Measurements from ENCODE around the gene TMPRSS7.
A peak's percentile ranks its signal among the peaks of the same experiment; 100 is the strongest.
"Not testable (repeated sequence)": the region's sequence is repeated elsewhere in the genome, so short reads cannot be mapped to it uniquely, and the experiment has no call there.

Gene TMPRSS7

DNA sequence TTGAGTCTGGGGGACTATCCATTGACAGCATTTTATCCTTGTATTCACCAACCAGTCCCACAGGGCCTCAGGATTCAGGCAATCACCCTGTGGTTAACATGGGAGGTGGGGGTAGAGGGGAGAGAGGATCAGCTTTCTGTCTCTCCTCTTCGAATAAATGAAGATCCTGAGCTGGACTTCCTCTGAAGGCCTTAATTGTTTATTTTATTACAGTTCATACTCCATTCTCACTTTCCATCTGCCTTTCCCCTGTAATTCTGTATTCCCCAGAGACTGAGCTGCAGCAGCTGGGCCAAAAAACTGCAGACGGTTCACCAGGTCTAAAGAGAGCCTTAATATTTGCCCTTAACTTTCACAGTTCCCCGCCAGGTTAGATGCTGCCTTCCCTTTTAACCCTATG is 23.9 kb upstream of the TMPRSS7 start:
- in situ Hi-C loops (cut with HindIII; ENCODE audit: low pct_ligation_motif_present, low pct_unique_long_range_greater_than_20kb, low sequenced_read_pairs), result no loop called here
- no peak for DNase-seq

GRCh38 chr3:112011376-112011940 is 23.1 kb upstream of the TMPRSS7 start:
- peak; percentile 81 for DNase-seq
- in situ Hi-C loops (cut with HindIII; ENCODE audit: low pct_ligation_motif_present, low pct_unique_long_range_greater_than_20kb, low sequenced_read_pairs), result no loop called here

DNA sequence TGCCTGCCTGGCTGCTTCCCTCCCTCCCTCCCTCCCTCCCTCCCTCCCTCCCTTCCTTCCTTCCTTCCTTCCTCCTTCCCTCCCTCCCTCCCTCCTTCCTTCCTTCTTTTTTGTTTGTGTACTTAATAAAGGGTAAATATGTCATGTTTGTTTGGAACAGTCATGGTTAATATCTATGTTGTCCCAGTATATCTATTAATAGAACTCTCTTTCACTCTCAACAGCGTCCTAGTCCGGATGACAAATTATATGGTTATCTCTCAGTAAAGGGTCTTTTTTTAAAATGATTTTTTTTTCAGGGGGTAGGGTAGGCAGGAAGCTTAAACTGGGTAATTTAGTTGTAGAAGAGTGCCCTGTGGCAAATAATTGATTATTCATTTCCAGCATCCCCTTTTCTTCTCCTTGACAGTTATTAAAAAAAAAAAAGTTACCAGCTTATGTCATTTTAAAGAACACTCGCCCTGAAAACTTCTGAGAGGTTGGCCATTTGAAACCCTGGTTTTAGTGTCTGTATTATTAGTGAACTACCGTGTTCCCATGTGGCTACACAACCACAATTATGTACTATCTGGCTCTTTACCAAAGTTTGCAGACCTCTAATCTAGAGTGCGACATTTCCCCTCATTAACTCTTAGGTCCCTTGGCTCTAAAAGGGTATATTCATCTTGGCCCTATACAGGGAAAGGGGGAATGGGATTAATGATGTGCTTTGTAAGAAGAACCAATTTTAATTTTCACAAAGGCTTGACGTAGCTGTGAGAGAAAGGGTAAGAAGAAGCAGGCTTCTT is 22.1 kb upstream of the TMPRSS7 start:
- in situ Hi-C loops (cut with HindIII; ENCODE audit: low pct_ligation_motif_present, low pct_unique_long_range_greater_than_20kb, low sequenced_read_pairs), result no loop called here
- DNase-seq, result no peak

DNA sequence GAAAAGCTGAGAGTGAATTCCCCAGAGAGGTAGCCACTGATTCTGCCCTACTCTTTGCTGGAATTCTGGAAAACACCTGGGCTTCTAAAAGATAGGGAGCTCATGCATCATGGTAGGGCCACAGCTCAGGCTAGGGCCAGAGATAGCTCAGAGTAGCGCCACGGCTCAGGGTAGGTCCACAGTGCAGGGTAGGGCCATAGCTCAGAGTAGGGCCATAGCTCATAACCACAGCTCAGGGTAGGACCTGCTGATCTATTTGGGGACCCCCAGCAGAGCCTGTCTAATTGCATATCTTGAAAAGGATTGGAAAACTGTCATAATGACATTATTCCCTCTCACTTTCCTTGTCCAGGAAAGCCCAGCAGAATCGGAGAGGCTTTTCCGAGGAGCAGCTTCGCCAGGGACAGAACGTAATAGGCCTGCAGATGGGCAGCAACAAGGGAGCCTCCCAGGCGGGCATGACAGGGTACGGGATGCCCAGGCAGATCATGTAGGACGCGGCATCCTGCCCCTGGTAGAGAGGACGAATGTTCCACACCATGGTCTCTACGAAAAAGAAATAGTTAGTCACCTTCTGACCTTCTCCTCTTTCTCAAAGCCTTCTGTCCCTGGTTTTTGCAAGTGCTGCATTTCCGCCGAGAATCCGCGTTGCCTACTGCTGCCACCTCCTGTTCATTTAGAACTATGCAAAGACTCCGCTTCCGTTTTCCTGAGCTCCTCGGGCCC is 21.3 kb upstream of the TMPRSS7 start:
- DNase-seq, result peak; percentile 75
- in situ Hi-C loops (cut with HindIII; ENCODE audit: low pct_ligation_motif_present, low pct_unique_long_range_greater_than_20kb, low sequenced_read_pairs), result no loop called here

GRCh38 chr3:112013784-112014143 is 20.8 kb upstream of the TMPRSS7 start:
- in situ Hi-C loops (cut with HindIII; ENCODE audit: low pct_ligation_motif_present, low pct_unique_long_range_greater_than_20kb, low sequenced_read_pairs), result no loop called here

DNA sequence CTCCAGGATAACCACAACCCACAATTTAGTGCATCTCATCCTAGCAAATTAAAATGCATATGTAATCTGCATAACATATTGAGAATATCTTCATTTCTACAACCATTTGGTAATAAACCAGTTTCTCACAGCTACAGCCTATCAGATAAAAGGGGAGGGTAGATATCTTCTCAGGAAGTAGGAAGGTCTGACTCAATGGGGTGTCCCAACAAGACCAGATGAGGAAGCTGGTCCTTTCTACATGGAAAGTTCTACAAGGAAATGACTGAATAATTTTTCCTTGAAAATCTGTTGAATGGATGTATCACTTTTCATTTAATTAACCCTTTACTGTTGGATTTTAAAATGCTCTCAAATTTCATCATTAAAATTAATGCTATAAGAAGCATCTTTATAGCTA is 17.4 kb upstream of the TMPRSS7 start:
- DNase-seq, result no peak
- in situ Hi-C loops (cut with HindIII; ENCODE audit: low pct_ligation_motif_present, low pct_unique_long_range_greater_than_20kb, low sequenced_read_pairs), result no loop called here

More at GRCh38 chr3:112013784-112014143, 20.8 kb upstream of the TMPRSS7 start:
- no peak for DNase-seq

DNA sequence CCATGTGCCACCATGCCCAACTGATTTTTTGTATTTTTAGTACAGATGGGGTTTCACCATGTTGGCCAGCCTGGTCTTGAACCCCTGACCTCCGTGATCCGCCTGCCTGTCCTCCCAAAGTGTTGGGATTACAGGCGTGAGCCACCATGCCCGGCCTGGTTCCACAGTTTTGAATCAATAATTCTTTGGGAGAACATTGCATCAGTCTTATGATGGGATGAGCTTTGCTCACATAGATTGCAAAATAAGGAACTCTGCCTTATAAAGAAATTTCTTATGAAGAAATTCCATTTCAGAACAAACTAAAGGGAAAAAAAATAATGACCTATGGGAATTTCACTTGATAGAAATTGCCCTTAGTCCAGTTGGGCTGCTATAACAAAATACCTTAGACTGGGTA is 15.8 kb upstream of the TMPRSS7 start:
- in situ Hi-C loops (cut with HindIII; ENCODE audit: low pct_ligation_motif_present, low pct_unique_long_range_greater_than_20kb, low sequenced_read_pairs), result no loop called here
- no peak for DNase-seq

GRCh38 chr3:112019716-112020115 is 14.8 kb upstream of the TMPRSS7 start:
- in situ Hi-C loops (cut with HindIII; ENCODE audit: low pct_ligation_motif_present, low pct_unique_long_range_greater_than_20kb, low sequenced_read_pairs), result no loop called here
- no peak for DNase-seq

DNA sequence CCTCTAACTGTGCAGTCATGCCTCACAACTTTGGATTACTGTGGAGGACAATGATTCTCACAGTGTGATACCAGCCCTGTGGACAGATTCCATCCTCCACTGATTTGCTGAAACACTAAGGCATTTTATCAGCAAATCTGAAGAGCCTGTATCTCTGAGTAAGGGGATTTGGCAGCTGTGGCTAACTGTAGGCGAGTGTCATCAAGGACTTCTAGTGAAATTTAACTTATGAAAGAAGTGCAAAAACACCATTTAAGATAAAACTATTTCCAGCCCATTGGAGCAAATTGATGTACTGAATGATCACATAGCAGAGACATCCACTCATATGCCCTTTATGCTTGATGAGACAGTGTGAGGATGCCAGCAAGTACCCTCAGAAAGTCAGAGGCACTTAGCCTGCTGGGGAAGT is 13.9 kb upstream of the TMPRSS7 start:
- in situ Hi-C loops (cut with HindIII; ENCODE audit: low pct_ligation_motif_present, low pct_unique_long_range_greater_than_20kb, low sequenced_read_pairs), result no loop called here

GRCh38 chr3:112027142-112027541 is 7.4 kb upstream of the TMPRSS7 start:
- in situ Hi-C loops (cut with HindIII; ENCODE audit: low pct_ligation_motif_present, low pct_unique_long_range_greater_than_20kb, low sequenced_read_pairs), result no loop called here
- no peak for DNase-seq

More for the DNA sequence above, 13.9 kb upstream of the TMPRSS7 start:
- DNase-seq, result peak; percentile 87

DNA sequence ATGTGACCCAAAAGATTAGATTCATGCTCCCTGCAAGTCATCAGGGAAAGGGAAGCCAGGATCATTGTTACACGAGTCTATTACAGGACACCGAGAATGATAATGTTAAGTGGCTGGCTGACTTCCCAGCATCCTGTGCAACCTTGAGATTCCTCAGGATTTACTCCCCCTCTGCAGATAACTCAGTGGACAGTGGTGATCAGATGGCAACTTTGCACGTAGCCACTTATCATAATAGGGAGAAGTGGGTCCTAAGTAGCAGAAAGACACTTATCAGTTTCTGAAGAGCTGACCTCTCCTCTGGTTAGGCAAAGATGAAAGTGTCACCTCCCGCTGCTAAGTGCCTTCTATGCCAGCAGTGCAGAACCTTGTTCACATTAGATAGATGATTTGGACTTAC is 6.7 kb upstream of the TMPRSS7 start:
- in situ Hi-C loops (cut with HindIII; ENCODE audit: low pct_ligation_motif_present, low pct_unique_long_range_greater_than_20kb, low sequenced_read_pairs), result no loop called here

GRCh38 chr3:112030901-112031300 is 3.6 kb upstream of the TMPRSS7 start:
- in situ Hi-C loops (cut with HindIII; ENCODE audit: low pct_ligation_motif_present, low pct_unique_long_range_greater_than_20kb, low sequenced_read_pairs), result no loop called here
- no peak for DNase-seq

More for the DNA sequence above, 6.7 kb upstream of the TMPRSS7 start:
- no peak for DNase-seq

DNA sequence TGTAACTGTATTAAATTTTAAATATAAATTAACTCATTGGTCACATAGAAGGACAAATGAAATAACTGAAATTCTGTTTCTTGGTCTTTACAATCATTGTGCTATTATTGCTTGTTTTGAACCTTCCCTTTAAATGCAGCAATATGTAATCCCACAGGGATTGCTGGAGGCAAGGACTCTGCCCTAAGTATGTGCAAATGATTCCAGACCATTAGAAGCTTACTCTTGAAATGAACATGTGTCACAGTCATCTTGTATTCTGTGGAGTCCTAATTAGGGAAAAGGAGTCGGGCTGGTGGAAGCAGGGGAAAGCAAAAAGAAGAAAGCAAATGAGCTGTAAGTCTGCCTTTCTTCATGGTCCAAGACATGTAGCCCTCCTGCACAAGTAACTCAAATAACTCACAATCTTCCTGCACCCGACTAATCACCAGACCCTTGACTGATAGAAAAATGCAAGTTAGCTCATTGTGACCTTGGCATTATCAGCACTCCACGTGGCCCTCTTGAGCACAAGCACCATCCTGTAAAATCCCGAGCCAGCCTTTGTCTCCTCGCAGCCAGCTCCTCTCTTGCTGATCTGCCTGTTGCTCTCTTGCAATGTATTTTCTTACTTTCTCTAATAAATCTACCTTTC is 2.3 kb upstream of the TMPRSS7 start:
- no peak for DNase-seq
- in situ Hi-C loops (cut with HindIII; ENCODE audit: low pct_ligation_motif_present, low pct_unique_long_range_greater_than_20kb, low sequenced_read_pairs), result no loop called here

- in situ Hi-C loops (cut with HindIII; ENCODE audit: low pct_ligation_motif_present, low pct_unique_long_range_greater_than_20kb, low sequenced_read_pairs), result no loop called here
- DNase-seq, result no peak
These were observed 705 bp downstream of the TMPRSS7 start for GRCh38 chr3:112035241-112035640.

- DNase-seq; in situ Hi-C loops (cut with HindIII; ENCODE audit: low pct_ligation_motif_present, low pct_unique_long_range_greater_than_20kb, low sequenced_read_pairs): not testable (repeated sequence)
These were observed 2.7 kb downstream of the TMPRSS7 start for GRCh38 chr3:112037194-112037593.

GRCh38 chr3:112038863-112039262 is 4.3 kb downstream of the TMPRSS7 start:
- no peak for DNase-seq
- in situ Hi-C loops (cut with HindIII; ENCODE audit: low pct_ligation_motif_present, low pct_unique_long_range_greater_than_20kb, low sequenced_read_pairs), result no loop called here

GRCh38 chr3:112041321-112041720 is 6.8 kb downstream of the TMPRSS7 start:
- in situ Hi-C loops (cut with HindIII; ENCODE audit: low pct_ligation_motif_present, low pct_unique_long_range_greater_than_20kb, low sequenced_read_pairs), result no loop called here
- DNase-seq, result no peak

DNA sequence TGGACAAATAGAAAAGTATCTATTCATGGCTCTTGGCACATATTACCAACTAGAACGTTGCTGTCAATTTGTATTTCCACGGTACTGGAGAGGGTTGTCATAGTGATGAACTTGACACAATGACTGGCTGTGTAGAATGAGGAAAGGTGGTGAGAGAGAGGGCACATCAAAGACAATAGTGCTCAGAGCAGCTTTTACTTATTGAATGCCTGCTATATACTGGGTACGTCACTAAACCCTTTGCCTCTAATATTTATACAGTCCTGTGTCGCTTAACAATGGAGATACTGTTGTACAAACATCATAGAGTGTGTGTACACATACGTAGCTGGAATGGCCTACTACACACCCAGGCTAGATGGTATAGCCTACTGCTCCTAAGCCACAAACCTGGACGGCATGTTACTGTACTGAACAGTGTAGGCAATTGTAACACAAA is 8.3 kb downstream of the TMPRSS7 start:
- DNase-seq, result no peak
- in situ Hi-C loops (cut with HindIII; ENCODE audit: low pct_ligation_motif_present, low pct_unique_long_range_greater_than_20kb, low sequenced_read_pairs), result no loop called here

- in situ Hi-C loops (cut with HindIII; ENCODE audit: low pct_ligation_motif_present, low pct_unique_long_range_greater_than_20kb, low sequenced_read_pairs), result no loop called here
- DNase-seq, result peak; percentile 78
These were observed 9.2 kb downstream of the TMPRSS7 start for GRCh38 chr3:112043621-112044201.
